Stimulated activated naive B cell treated with anti-CD40 and anti-IgM and Interleukin-4, amounts not matched to agents 10 μg/mL and 1 μg/mL and 100 μg/mL, for 72 hours (primary cell): ENCODE data around the gene DUSP5.

Source experiments
- ATAC-seq, 2 donors: fragments of 150-1000 bp; cut with Tn5 transposase; replicated peaks; 2 replicates each; pipeline ENCODE4 v1.10.0; 2021; ENCODE audit warnings: moderate library complexity in 1 of 2
- DNase-seq: peaks from one replicate; pipeline ENCODE4 v3.0.0; 2021
- H3K27ac Mint-ChIP-seq: one replicate; pipeline ENCODE4 v1.8.0; 2022; ENCODE audit warnings: mild to moderate bottlenecking, mixed read lengths
- H3K27me3 Mint-ChIP-seq, 2 donors: one replicate each; pipeline ENCODE4 v1.8.0; 2022; ENCODE audit warnings: mixed read lengths in 2 of 2
- H3K36me3 Mint-ChIP-seq, 2 donors: one replicate each; pipeline ENCODE4 v1.8.0; 2022; ENCODE audit warnings: mixed read lengths in 2 of 2, mild to moderate bottlenecking in 1 of 2
- H3K4me1 Mint-ChIP-seq, 2 donors: one replicate each; pipeline ENCODE4 v1.8.0; 2022; ENCODE audit warnings: mixed read lengths in 2 of 2, mild to moderate bottlenecking in 1 of 2
- H3K4me3 Mint-ChIP-seq, 2 donors: one replicate each; pipeline ENCODE4 v1.8.0; 2022; ENCODE audit warnings: mild to moderate bottlenecking in 2 of 2, mixed read lengths in 2 of 2, moderate library complexity in 1 of 2
- H3K9me3 Mint-ChIP-seq, 2 donors: one replicate each; pipeline ENCODE4 v1.8.0; 2022; ENCODE audit warnings: mixed read lengths in 2 of 2, mild to moderate bottlenecking in 1 of 2

Gene DUSP5

DNA sequence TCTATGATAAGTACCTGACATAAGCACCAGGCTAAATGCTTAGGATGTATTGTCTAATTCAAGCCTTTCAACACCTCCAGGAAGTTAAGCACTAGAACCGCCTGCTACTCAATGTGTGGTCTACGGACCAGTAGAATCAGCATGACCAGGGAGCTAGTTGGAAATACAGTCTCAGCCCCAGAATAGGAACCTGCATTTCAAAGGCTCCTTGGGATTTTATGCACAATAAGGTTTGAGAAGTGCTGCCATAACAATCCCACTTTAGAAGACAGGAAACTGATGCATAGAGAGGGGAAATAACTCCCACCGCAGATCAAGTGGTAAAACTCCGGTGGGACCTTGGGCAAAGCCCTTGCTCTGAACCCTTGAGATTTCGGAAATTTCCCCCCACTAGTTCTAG lies 8.8 kb upstream of the DUSP5 start:
- Mint-ChIP-seq H3K27ac (no peak overlapping the region), H3K4me1 (peaks cover 35 to 55% of the 10 kb centered on the region in 2 donors)
- peak in 1 of 2 donors; percentile 34 for ATAC-seq

GRCh38 chr10:110490640-110491039 lies 7.1 kb upstream of the DUSP5 start:
- DNase-seq (no peak), ATAC-seq (no peak)
- Mint-ChIP-seq H3K36me3 (peaks cover 9 to 15% of the 10 kb centered on the region in 2 donors), H3K9me3 (peaks cover 0 to under 1% of the 10 kb centered on the region in 2 donors), H3K27me3 (peaks cover 6% of the 10 kb centered on the region in 2 donors), H3K27ac (no peak overlapping the region), H3K4me3 (no peak overlapping the region), H3K4me1 (peaks cover 40 to 66% of the 10 kb centered on the region in 2 donors)

More for the DNA sequence above, 8.8 kb upstream of the DUSP5 start:
- Mint-ChIP-seq H3K4me3 (no peak overlapping the region), H3K9me3 (no peaks in the 10 kb centered on the region), H3K27me3 (peaks cover 6% of the 10 kb centered on the region in 2 donors), H3K36me3 (peaks cover 4 to 8% of the 10 kb centered on the region in 2 donors)
- DNase-seq = no peak

DNA sequence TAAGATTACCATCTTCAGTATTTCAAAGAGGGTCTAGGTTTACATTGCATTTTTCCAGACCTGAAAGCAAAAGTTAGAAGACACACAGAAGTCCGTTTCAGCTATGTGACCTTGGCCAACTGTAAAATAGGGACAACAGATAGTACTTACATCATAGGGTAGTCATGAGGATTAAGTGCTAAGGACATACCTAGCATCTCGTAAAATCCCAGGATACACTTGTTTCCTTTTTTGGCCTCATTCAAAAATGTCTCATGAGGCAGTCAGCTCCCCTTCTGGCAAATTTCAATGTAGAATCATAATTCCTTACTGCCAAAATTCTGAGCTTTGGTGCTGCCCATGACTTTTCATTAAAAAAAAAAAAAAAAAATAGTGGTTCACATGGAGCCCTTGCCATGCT lies 6.4 kb upstream of the DUSP5 start:
- Mint-ChIP-seq H3K4me3 (no peak overlapping the region), H3K36me3 (peaks cover 16 to 21% of the 10 kb centered on the region in 2 donors), H3K9me3 (peaks cover 0 to 2% of the 10 kb centered on the region in 2 donors), H3K27me3 (peaks cover 6% of the 10 kb centered on the region in 2 donors), H3K27ac (no peak overlapping the region), H3K4me1 (peaks cover 47 to 73% of the 10 kb centered on the region in 2 donors)
- ATAC-seq (no peak), DNase-seq (no peak)

GRCh38 chr10:110492069-110492822 lies 5.5 kb upstream of the DUSP5 start:
- DNase-seq (no peak), ATAC-seq (peak; percentile 61 to 75)
- H3K4me1 Mint-ChIP-seq = peaks cover 48 to 74% of the 10 kb centered on the region in 2 donors
- peak overlapping the region; percentile 70 for H3K27ac Mint-ChIP-seq
- H3K9me3 Mint-ChIP-seq = peaks cover 0 to 2% of the 10 kb centered on the region in 2 donors
- peaks cover 3 to 4% of the 10 kb centered on the region in 2 donors for H3K27me3 Mint-ChIP-seq
- H3K4me3 Mint-ChIP-seq = no peak overlapping the region
- peaks cover 16 to 22% of the 10 kb centered on the region in 2 donors for H3K36me3 Mint-ChIP-seq

GRCh38 chr10:110493832-110494426 lies 3.8 kb upstream of the DUSP5 start:
- DNase-seq (no peak), ATAC-seq (no peak)
- H3K4me1 Mint-ChIP-seq = peaks cover 38 to 66% of the 10 kb centered on the region in 2 donors
- peaks cover 0 to 2% of the 10 kb centered on the region in 2 donors for H3K9me3 Mint-ChIP-seq
- H3K27ac Mint-ChIP-seq = no peak overlapping the region
- H3K36me3 Mint-ChIP-seq = peaks cover 17 to 24% of the 10 kb centered on the region in 2 donors
- no peak overlapping the region for H3K4me3 Mint-ChIP-seq
- H3K27me3 Mint-ChIP-seq = no peaks in the 10 kb centered on the region

- no peak for DNase-seq
Measured at GRCh38 chr10:110494532-110494931, 3.2 kb upstream of the DUSP5 start.

DNA sequence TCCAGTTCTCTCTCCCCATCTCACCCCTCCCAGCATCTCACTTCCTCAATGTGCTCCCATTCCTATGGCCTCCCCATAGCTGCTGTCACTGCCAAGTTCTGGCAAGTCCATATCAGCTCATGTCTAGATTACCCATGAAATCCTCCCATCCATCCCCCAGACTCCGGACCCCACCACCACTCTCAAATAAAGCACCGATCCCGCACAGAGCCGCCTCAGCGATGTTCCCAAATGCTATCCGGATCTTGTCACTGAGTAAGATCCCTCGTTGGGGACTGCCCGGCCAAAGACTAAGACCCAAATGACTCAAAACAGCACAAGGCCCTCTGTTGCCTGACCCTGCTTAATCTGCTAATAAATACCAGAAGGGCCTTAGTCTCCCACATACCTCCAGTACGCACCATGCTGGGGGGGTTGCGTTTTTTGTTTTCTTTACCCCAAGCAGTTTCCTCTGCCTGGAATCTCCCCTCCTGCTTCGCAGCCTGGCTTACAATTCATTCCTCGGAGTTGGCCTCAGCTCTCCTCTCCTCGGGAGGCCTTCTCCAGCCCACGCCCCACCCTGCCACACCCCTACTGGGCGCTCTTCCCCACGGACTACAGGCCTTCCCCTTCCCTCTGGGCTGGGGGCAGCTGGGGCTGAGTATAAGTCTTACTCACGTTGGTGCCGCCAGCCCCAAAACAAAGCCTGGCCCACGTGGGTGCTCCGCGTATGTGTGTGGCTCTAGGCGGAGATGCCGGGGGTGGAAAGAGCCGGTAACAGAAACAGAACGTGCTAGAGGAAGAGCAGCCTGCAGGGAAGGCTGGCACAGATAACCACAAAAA lies 1.8 kb upstream of the DUSP5 start:
- H3K4me3 Mint-ChIP-seq = peak overlapping the region; percentile 83 to 90
- H3K9me3 Mint-ChIP-seq = peaks cover 0 to 2% of the 10 kb centered on the region in 2 donors
- ATAC-seq = no peak
- DNase-seq = no peak
- H3K4me1 Mint-ChIP-seq = peaks cover 48 to 77% of the 10 kb centered on the region in 2 donors
- peaks cover 24 to 30% of the 10 kb centered on the region in 2 donors for H3K36me3 Mint-ChIP-seq
- peak overlapping the region; percentile 81 for H3K27ac Mint-ChIP-seq
- H3K27me3 Mint-ChIP-seq = no peaks in the 10 kb centered on the region

More at GRCh38 chr10:110494532-110494931, 3.2 kb upstream of the DUSP5 start:
- peaks cover 0 to 2% of the 10 kb centered on the region in 2 donors for H3K9me3 Mint-ChIP-seq
- no peak overlapping the region for H3K4me3 Mint-ChIP-seq
- H3K27me3 Mint-ChIP-seq = no peaks in the 10 kb centered on the region
- H3K36me3 Mint-ChIP-seq = peaks cover 23 to 29% of the 10 kb centered on the region in 2 donors
- no peak overlapping the region for H3K27ac Mint-ChIP-seq
- ATAC-seq = no peak
- peaks cover 39 to 66% of the 10 kb centered on the region in 2 donors for H3K4me1 Mint-ChIP-seq

DNA sequence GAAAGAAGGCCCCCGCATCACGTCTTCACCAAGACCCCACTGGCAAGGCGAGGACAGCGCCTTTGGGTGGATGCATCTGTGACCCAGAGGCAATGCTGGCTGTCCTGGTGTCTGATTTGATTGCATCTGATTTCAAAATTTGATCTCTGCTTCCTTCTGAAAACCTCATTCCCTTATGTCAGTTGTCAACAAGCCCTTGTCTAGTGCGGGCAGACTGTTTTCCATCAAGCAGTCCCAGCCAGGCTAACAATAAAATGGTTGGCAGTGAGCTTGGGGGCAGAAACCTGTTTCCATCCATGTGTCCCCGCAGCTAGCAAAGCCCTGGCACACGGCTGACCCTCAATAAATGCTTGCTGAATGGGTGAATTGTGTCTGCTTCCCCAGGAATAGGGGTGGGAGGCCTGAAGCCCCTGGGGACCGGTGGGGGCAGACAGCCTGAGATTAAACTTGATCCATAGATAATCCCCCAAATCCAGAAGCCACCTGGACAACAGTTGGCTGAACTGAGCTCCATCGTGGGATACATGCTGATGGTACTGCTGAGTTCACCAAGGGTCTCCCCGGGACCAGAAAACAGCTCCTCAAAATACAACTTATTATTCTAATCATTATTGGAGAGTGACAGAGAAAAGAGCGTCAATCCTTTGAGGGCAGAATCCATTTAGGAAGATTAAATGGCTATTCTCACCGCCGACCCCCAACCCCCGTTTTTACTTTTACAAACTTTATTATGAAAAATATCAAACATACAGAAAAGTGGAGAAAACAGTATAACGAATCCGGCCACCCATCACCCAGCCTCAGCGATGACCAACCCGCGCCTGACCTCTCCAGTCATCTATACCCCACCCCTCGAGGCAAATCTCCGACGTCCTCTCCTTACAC lies 912 bp upstream of the DUSP5 start:
- peak overlapping the region; percentile 83 to 90 for H3K4me3 Mint-ChIP-seq
- H3K9me3 Mint-ChIP-seq = peaks cover 0 to 2% of the 10 kb centered on the region in 2 donors
- H3K4me1 Mint-ChIP-seq = peaks cover 56 to 82% of the 10 kb centered on the region in 2 donors
- no peak for ATAC-seq
- H3K27ac Mint-ChIP-seq = peak overlapping the region; percentile 91
- DNase-seq = no peak
- peaks cover 28 to 34% of the 10 kb centered on the region in 2 donors for H3K36me3 Mint-ChIP-seq
- no peaks in the 10 kb centered on the region for H3K27me3 Mint-ChIP-seq

GRCh38 chr10:110498087-110498981 lies 627 bp downstream of the DUSP5 start:
- peak; percentile 48 for DNase-seq
- Mint-ChIP-seq H3K9me3 (peaks cover 0 to 2% of the 10 kb centered on the region in 2 donors), H3K27me3 (no peaks in the 10 kb centered on the region), H3K4me1 (peaks cover 57 to 83% of the 10 kb centered on the region in 2 donors), H3K27ac (peak overlapping the region; percentile 89), H3K4me3 (peak overlapping the region; percentile 92 to 95), H3K36me3 (peaks cover 26 to 33% of the 10 kb centered on the region in 2 donors)
- peak; percentile 22 to 46 for ATAC-seq

GRCh38 chr10:110498982-110499795 lies 1.5 kb downstream of the DUSP5 start:
- peak overlapping the region; percentile 92 to 95 for H3K4me3 Mint-ChIP-seq
- no peak for ATAC-seq
- H3K27ac Mint-ChIP-seq = peak overlapping the region; percentile 89
- no peak for DNase-seq
- H3K9me3 Mint-ChIP-seq = peaks cover 0 to 2% of the 10 kb centered on the region in 2 donors
- no peaks in the 10 kb centered on the region for H3K27me3 Mint-ChIP-seq
- peaks cover 21 to 34% of the 10 kb centered on the region in 2 donors for H3K36me3 Mint-ChIP-seq
- H3K4me1 Mint-ChIP-seq = peaks cover 56 to 84% of the 10 kb centered on the region in 2 donors

GRCh38 chr10:110499796-110500514 lies 2.2 kb downstream of the DUSP5 start:
- Mint-ChIP-seq H3K36me3 (peaks cover 25 to 40% of the 10 kb centered on the region in 2 donors), H3K4me1 (peaks cover 62 to 86% of the 10 kb centered on the region in 2 donors)
- ATAC-seq = no peak

More at GRCh38 chr10:110499796-110500514, 2.2 kb downstream of the DUSP5 start:
- Mint-ChIP-seq H3K27ac (peak overlapping the region; percentile 89), H3K9me3 (peaks cover 0 to 2% of the 10 kb centered on the region in 2 donors), H3K4me3 (peak overlapping the region; percentile 92 to 95), H3K27me3 (no peaks in the 10 kb centered on the region)
- no peak for DNase-seq
